Thyroid gland (tissue), 4 donors: ENCODE measurements around the gene ATXN7L1. TPM values are rescaled to one million over a fixed set of nuclear protein-coding genes. Genes with fewer than 3 reads are reported as not detected.
A peak's percentile ranks its signal among the peaks of the same experiment; 100 is the strongest.

Experiments
- DNase-seq, 2 donors: peaks; one replicate each; pipeline ENCODE4 v3.0.0-alpha.2; 2019
- H3K27ac ChIP-seq, 3 donors: fragments of 200-600 bp; sonication (generic); 1 replicate in 2 of 3; 2 replicates in 1 of 3; pipeline ENCODE4 v1.5.1; 2016 to 2019; ENCODE audit warnings: mild to moderate bottlenecking in 1 of 3, moderate library complexity in 1 of 3
- H3K27me3 ChIP-seq: fragments of 200-600 bp; sonication (generic); one replicate; pipeline ENCODE4 v1.5.1; 2019
- H3K36me3 ChIP-seq, 2 donors: fragments of 200-600 bp; sonication (generic); one replicate each; pipeline ENCODE4 v1.5.1; 2016 to 2019
- H3K4me1 ChIP-seq, 2 donors: fragments of 200-600 bp; sonication (generic); one replicate each; pipeline ENCODE4 v1.5.1; 2017 to 2019
- H3K4me3 ChIP-seq, 3 donors: fragments of 200-600 bp; sonication (generic); replicated peaks in 1 of 3; 1 replicate in 2 of 3; 2 replicates in 1 of 3; pipeline ENCODE4 v1.5.1; 2016; ENCODE audit warnings: mild to moderate bottlenecking in 1 of 3
- H3K9me3 ChIP-seq: fragments of 200-600 bp; sonication (generic); one replicate; pipeline ENCODE4 v1.5.1; 2017
- POLR2A ChIP-seq, 2 donors: fragments of 450-650 bp; IDR thresholded peaks; one replicate each; pipeline ENCODE4 v1.6.1; 2017; ENCODE audit warnings: antibody characterized with exemption in 2 of 2, mild to moderate bottlenecking in 2 of 2, moderate library complexity in 1 of 2
- WGBS, 2 donors: methylation state at CpG; one replicate each; pipeline ENCODE4 v1.1.5; 2017; 5-methylcytosine and 5-hydroxymethylcytosine counted together
- intact Hi-C: fragments of 100-400 bp; cut with DNase I; formaldehyde crosslinking; loops from one replicate; pipeline ENCODE4 v1.15.1; 2023
- total RNA-seq, 4 donors: library from RNA; depleted of rRNA; stranded (reverse); fragments of >200 nt; gene quantifications; one replicate each; pipeline ENCODE4 v1.2.3, GENCODE V29; 2016
- TF ChIP-seq, protein P1 (sequence below), 6 experiments: fragments of 200-600 bp in 3 of 6; fragments of 450-650 bp in 3 of 6; sonication (generic) in 3 of 6; IDR thresholded peaks; one replicate each; pipeline ENCODE4 v1.5.1; 2016 to 2019; ENCODE audit warnings: antibody characterized with exemption in 6 of 6, mild to moderate bottlenecking in 2 of 6, inconsistent platforms in 1 of 6, moderate library complexity in 1 of 6

ATXN7L1 gene
- total RNA-seq, 4 donors from 2014 or later: 21.8 to 24.4 (median 22.8) TPM

GRCh38 chr7:105673367-105674084 is 202.9 kb downstream of the ATXN7L1 start:
- WGBS, 2 donors: 24 to 40% methylated on average over 7 of the region's 7 CpGs
- peak overlapping the region; percentile 82 to 93 (median 89) for H3K27ac ChIP-seq
- DNase-seq: peak; percentile 98 to 99
- H3K36me3 ChIP-seq: no peaks in the 10 kb centered on the region
- TF ChIP-seq, protein P1, sequence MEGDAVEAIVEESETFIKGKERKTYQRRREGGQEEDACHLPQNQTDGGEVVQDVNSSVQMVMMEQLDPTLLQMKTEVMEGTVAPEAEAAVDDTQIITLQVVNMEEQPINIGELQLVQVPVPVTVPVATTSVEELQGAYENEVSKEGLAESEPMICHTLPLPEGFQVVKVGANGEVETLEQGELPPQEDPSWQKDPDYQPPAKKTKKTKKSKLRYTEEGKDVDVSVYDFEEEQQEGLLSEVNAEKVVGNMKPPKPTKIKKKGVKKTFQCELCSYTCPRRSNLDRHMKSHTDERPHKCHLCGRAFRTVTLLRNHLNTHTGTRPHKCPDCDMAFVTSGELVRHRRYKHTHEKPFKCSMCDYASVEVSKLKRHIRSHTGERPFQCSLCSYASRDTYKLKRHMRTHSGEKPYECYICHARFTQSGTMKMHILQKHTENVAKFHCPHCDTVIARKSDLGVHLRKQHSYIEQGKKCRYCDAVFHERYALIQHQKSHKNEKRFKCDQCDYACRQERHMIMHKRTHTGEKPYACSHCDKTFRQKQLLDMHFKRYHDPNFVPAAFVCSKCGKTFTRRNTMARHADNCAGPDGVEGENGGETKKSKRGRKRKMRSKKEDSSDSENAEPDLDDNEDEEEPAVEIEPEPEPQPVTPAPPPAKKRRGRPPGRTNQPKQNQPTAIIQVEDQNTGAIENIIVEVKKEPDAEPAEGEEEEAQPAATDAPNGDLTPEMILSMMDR (IDR thresholded peaks at IDR 0.05): no peak
- no peak for TF ChIP-seq POLR2A (IDR thresholded peaks at IDR 0.05)
- H3K4me3 ChIP-seq: no peak overlapping the region
- H3K4me1 ChIP-seq: peaks cover 56 to 65% of the 10 kb centered on the region in 2 donors
- H3K27me3 ChIP-seq: no peaks in the 10 kb centered on the region
- intact Hi-C loops: no loop called here
- no peaks in the 10 kb centered on the region for H3K9me3 ChIP-seq

DNA sequence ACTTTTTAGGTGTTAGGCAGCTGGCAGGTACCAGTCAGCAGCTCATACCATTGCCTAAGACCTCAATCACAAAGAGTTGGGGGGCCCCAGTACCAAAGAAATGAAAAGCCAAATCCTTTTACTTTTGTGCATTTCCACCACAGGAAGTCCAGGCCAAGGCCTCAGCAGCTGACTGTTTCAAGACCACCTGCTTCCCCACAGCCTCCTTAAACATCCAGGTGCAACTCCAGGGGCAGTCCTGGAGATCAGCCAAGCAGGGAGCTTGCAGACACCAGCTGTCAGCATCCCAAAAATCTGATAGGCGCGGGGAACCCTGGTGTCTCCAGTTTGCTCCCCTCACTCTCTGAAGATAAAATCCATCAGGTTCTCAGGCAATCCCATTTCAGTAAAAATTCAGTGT is 203.6 kb downstream of the ATXN7L1 start:
- TF ChIP-seq, protein P1 (IDR thresholded peaks at IDR 0.05): no peak
- no peak for TF ChIP-seq POLR2A (IDR thresholded peaks at IDR 0.05)
- DNase-seq: peak in 1 of 2 donors; percentile 47
- WGBS, 2 donors: 68 to 85% methylated on average over 2 of the region's 2 CpGs
- Histone ChIP-seq H3K4me1 (peaks cover 52 to 65% of the 10 kb centered on the region in 2 donors), H3K4me3 (no peak overlapping the region), H3K27ac (peak overlapping the region; percentile 4 to 93 (median 82)), H3K36me3 (no peaks in the 10 kb centered on the region), H3K9me3 (no peaks in the 10 kb centered on the region), H3K27me3 (no peaks in the 10 kb centered on the region)
- intact Hi-C loops: no loop called here

DNA sequence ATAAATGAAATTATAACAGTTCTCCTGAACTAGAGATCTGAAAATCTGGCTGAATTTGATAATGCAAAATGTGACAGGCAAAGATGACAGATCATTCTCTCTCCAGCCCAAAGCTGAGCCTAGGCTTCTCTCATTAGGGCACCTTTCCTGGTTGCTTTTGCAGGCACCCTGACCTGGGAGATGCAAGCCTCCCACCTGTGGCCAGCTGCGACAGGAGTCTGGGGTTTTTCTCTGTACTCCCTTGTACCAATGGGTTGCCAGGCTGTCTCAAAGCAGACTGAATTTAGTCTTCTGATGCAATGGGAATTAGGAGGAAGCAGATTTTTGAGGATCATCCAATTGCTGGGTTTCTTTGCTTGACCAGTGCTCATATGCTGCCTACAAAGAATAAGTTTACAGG is 210.1 kb downstream of the ATXN7L1 start:
- Histone ChIP-seq H3K4me3 (no peak overlapping the region), H3K9me3 (no peaks in the 10 kb centered on the region)
- WGBS, 2 donors: 100% methylated on average over 1 of the region's 1 CpG

DNA sequence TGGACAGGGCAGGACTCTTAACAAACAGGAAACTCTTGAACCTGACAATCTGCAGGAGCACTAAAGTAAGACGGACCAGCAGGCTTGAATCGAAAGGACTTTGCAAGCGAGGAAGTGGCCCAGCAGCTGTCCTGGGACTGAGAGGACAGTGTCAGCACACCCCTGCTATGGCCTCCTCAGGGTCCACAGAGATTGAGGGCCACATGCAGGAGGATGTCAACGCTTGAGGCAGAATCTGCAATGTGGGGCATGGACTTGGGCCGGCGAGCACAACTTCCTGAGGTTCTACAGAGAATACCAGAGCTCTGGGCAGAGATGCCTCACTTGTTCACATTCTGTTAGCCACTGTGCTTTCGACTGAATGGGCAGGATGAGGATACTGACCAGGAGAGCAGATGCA is 210.7 kb downstream of the ATXN7L1 start:
- no peak for DNase-seq
- Histone ChIP-seq H3K4me1 (peaks cover 14 to 30% of the 10 kb centered on the region in 2 donors), H3K27me3 (no peaks in the 10 kb centered on the region), H3K4me3 (no peak overlapping the region), H3K9me3 (no peaks in the 10 kb centered on the region), H3K36me3 (no peaks in the 10 kb centered on the region), H3K27ac (no peak overlapping the region)
- WGBS, 2 donors: 90 to 97% methylated on average over 6 to 7 of the region's 7 CpGs
- TF ChIP-seq, protein P1 (IDR thresholded peaks at IDR 0.05): no peak
- no peak for TF ChIP-seq POLR2A (IDR thresholded peaks at IDR 0.05)
- intact Hi-C loops: no loop called here

More for the DNA sequence above, 210.1 kb downstream of the ATXN7L1 start:
- Histone ChIP-seq H3K36me3 (no peaks in the 10 kb centered on the region), H3K27me3 (no peaks in the 10 kb centered on the region), H3K4me1 (peaks cover 14 to 30% of the 10 kb centered on the region in 2 donors), H3K27ac (no peak overlapping the region)
- no peak for DNase-seq
- TF ChIP-seq, protein P1 (IDR thresholded peaks at IDR 0.05): no peak
- no peak for TF ChIP-seq POLR2A (IDR thresholded peaks at IDR 0.05)
- intact Hi-C loops: no loop called here

- Histone ChIP-seq H3K9me3 (no peaks in the 10 kb centered on the region), H3K4me3 (no peak overlapping the region), H3K4me1 (peaks cover 14 to 30% of the 10 kb centered on the region in 2 donors), H3K36me3 (no peaks in the 10 kb centered on the region), H3K27ac (no peak overlapping the region), H3K27me3 (no peaks in the 10 kb centered on the region)
- no peak for DNase-seq
- WGBS, 2 donors: 82% methylated on average over 8 of the region's 8 CpGs
- TF ChIP-seq, protein P1 (IDR thresholded peaks at IDR 0.05): no peak
- no peak for TF ChIP-seq POLR2A (IDR thresholded peaks at IDR 0.05)
- intact Hi-C loops: no loop called here
These were observed 211.4 kb downstream of the ATXN7L1 start for GRCh38 chr7:105664816-105665525.
